Stimulated activated naive CD8-positive, alpha-beta T cell treated with anti-CD3 and anti-CD28 coated beads, Interleukin-15, Interleukin-2, amounts not matched to agents 100 ng/mL and 50 ng/mL, for 24 hours (primary cell): ENCODE measurements around the gene KBTBD6.
"Not testable (repeated sequence)": the region's sequence is repeated elsewhere in the genome, so short reads cannot be mapped to it uniquely, and the experiment has no call there.

Source experiments
- H3K27ac Mint-ChIP-seq: one replicate; pipeline ENCODE4 v1.8.0; 2021; ENCODE audit warnings: mild to moderate bottlenecking, mixed read lengths
- H3K27me3 Mint-ChIP-seq: one replicate; pipeline ENCODE4 v1.8.0; 2021; ENCODE audit warnings: mixed read lengths
- H3K36me3 Mint-ChIP-seq: one replicate; pipeline ENCODE4 v1.8.0; 2021; ENCODE audit warnings: low read depth, mixed read lengths
- H3K4me1 Mint-ChIP-seq: one replicate; pipeline ENCODE4 v1.8.0; 2021; ENCODE audit warnings: low read depth, mixed read lengths
- H3K4me3 Mint-ChIP-seq: one replicate; pipeline ENCODE4 v1.8.0; 2021; ENCODE audit warnings: mild to moderate bottlenecking, mixed read lengths
- H3K9me3 Mint-ChIP-seq: one replicate; pipeline ENCODE4 v1.8.0; 2021; ENCODE audit warnings: mixed read lengths

The KBTBD6 gene

GRCh38 chr13:41145136-41145908 lies 12.7 kb upstream of the KBTBD6 start:
- Mint-ChIP-seq H3K36me3 (peaks cover 35% of the 10 kb centered on the region), H3K9me3 (peaks cover 40% of the 10 kb centered on the region), H3K27me3 (no peaks in the 10 kb centered on the region), H3K27ac (no peak overlapping the region), H3K4me1 (no peaks in the 10 kb centered on the region), H3K4me3 (no peak overlapping the region)

DNA sequence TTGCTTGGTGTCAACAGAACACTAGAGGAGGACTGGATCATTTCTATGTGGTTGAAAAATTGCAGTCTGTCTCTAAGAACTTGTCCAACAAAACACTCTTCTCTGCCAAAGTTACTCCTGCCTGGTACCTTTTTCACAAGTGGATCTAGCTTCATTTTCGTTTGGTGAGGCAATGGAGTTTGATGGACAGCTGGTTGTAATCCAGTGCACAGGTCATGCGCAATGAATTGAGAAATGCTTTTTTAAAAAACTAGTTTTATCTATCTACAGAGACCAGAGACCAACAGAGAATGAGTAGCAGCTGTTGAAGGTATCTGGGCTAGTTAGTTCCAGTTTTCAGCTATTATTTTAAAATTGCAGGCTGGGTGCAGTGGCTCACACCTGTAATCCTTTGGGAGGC lies 12.0 kb upstream of the KBTBD6 start:
- Mint-ChIP-seq H3K4me1 (peaks cover 4% of the 10 kb centered on the region), H3K4me3 (no peak overlapping the region), H3K27ac (no peak overlapping the region), H3K9me3 (peaks cover 32% of the 10 kb centered on the region), H3K36me3 (peaks cover 28% of the 10 kb centered on the region), H3K27me3 (no peaks in the 10 kb centered on the region)

GRCh38 chr13:41139296-41139966 lies 6.8 kb upstream of the KBTBD6 start:
- H3K4me1 Mint-ChIP-seq, result peaks cover 19% of the 10 kb centered on the region
- no peak overlapping the region for H3K4me3 Mint-ChIP-seq
- H3K27ac Mint-ChIP-seq, result peak overlapping the region; percentile 10
- no peaks in the 10 kb centered on the region for H3K9me3 Mint-ChIP-seq
- H3K27me3 Mint-ChIP-seq, result no peaks in the 10 kb centered on the region
- peaks cover 4% of the 10 kb centered on the region for H3K36me3 Mint-ChIP-seq

GRCh38 chr13:41137951-41138350 lies 5.3 kb upstream of the KBTBD6 start:
- H3K4me1 Mint-ChIP-seq, result peaks cover 31% of the 10 kb centered on the region
- H3K27ac Mint-ChIP-seq, result no peak overlapping the region
- no peak overlapping the region for H3K4me3 Mint-ChIP-seq
- no peaks in the 10 kb centered on the region for H3K9me3 Mint-ChIP-seq
- no peaks in the 10 kb centered on the region for H3K27me3 Mint-ChIP-seq
- peaks cover 4% of the 10 kb centered on the region for H3K36me3 Mint-ChIP-seq

- H3K27me3 Mint-ChIP-seq, result no peaks in the 10 kb centered on the region
- peaks cover 4% of the 10 kb centered on the region for H3K36me3 Mint-ChIP-seq
- peaks cover 38% of the 10 kb centered on the region for H3K4me1 Mint-ChIP-seq
- H3K27ac Mint-ChIP-seq, result no peak overlapping the region
- no peaks in the 10 kb centered on the region for H3K9me3 Mint-ChIP-seq
- H3K4me3 Mint-ChIP-seq, result no peak overlapping the region
These were observed 4.6 kb upstream of the KBTBD6 start for GRCh38 chr13:41137241-41137640.

- Mint-ChIP-seq H3K4me1 (peaks cover 43% of the 10 kb centered on the region), H3K4me3 (no peak overlapping the region), H3K36me3 (peaks cover 4% of the 10 kb centered on the region), H3K27me3 (no peaks in the 10 kb centered on the region), H3K9me3 (no peaks in the 10 kb centered on the region), H3K27ac (no peak overlapping the region)
These were observed 3.9 kb upstream of the KBTBD6 start for GRCh38 chr13:41136396-41137031.

GRCh38 chr13:41133951-41134350 lies 1.3 kb upstream of the KBTBD6 start:
- Mint-ChIP-seq H3K4me1 (peaks cover 51% of the 10 kb centered on the region), H3K36me3 (peaks cover 11% of the 10 kb centered on the region), H3K27me3 (no peaks in the 10 kb centered on the region), H3K4me3 (peak overlapping the region; percentile 93), H3K27ac (peak overlapping the region; percentile 94), H3K9me3 (no peaks in the 10 kb centered on the region)

DNA sequence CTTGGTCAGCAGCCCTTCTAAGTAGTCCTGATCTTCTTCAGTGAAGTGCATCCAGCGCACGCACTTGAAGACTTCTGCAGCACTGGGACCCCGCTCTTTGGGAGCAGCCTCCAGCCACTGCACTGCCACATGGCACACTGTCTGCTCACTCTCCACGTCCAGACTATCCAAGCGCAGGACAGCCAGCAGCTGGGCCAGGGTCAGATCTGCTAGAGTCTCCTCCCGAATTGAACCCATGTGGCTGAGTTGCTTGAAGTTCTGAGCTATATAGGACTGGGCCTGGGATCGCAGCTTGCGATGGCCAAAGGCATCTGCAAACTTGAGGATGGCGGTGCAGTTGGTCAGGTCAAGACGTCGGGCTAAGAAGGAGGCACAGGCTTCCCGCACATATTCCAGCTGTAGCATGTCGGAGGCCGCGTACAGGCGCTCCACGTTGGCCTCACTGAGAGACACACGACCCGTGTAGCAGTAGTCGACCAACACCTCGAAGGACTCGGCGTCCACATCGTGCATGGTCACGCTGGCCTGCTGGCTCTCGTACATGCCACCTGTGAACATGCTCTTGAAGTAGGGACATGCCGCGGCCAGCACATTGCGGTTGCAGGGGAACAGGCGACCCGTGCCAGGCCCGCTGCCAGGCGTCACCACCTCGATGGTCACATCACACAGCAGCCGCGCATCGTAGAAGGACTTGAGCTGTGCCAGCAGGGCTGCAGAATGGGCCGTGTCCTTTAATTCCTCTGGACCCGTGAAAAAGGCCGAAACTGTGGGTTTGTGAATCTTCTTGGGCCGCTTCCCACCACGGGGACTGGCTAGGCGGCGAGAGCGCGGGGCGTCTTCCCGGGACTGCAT lies 716 bp downstream of the KBTBD6 start:
- Mint-ChIP-seq H3K4me1 (peaks cover 51% of the 10 kb centered on the region), H3K27ac (peak overlapping the region; percentile 94), H3K36me3 (peaks cover 19% of the 10 kb centered on the region), H3K4me3 (peak overlapping the region; percentile 93)
- H3K27me3 Mint-ChIP-seq, H3K9me3 Mint-ChIP-seq: not testable (repeated sequence)

GRCh38 chr13:41131189-41131588 lies 1.4 kb downstream of the KBTBD6 start:
- Mint-ChIP-seq H3K4me1 (peaks cover 51% of the 10 kb centered on the region), H3K36me3 (peaks cover 21% of the 10 kb centered on the region), H3K27ac (peak overlapping the region; percentile 61), H3K4me3 (peak overlapping the region; percentile 93)
- H3K9me3 Mint-ChIP-seq, H3K27me3 Mint-ChIP-seq: not testable (repeated sequence)

- Mint-ChIP-seq H3K9me3 (peaks cover 3% of the 10 kb centered on the region), H3K27me3 (no peaks in the 10 kb centered on the region), H3K27ac (peak overlapping the region; percentile 61), H3K4me3 (peak overlapping the region; percentile 93), H3K36me3 (peaks cover 28% of the 10 kb centered on the region), H3K4me1 (peaks cover 51% of the 10 kb centered on the region)
These were observed 2.2 kb downstream of the KBTBD6 start for GRCh38 chr13:41130356-41130755.

DNA sequence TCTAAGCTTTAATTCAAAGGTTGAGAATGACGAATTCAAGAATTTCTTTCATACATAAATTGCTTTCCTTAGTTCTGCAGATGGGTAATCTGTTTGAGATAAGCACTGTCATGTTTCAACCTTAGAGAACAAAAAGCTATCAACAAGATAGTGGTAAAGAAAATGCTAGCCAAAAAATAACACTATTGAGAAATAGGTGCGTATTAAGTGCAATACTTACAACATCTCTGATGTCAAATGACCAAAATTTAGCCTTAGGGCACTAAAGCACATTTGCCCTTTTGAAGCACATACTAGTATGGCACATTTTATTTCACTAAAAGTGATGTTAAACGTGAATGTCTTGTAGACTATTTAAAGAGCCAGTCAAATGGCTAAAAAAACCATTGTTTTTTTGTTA lies 4.9 kb downstream of the KBTBD6 start:
- Mint-ChIP-seq H3K27ac (no peak overlapping the region), H3K27me3 (no peaks in the 10 kb centered on the region), H3K36me3 (peaks cover 28% of the 10 kb centered on the region), H3K9me3 (peaks cover 3% of the 10 kb centered on the region), H3K4me1 (peaks cover 36% of the 10 kb centered on the region), H3K4me3 (no peak overlapping the region)

GRCh38 chr13:41122838-41123237 lies 9.8 kb downstream of the KBTBD6 start:
- no peak overlapping the region for H3K4me3 Mint-ChIP-seq
- peaks cover 3% of the 10 kb centered on the region for H3K9me3 Mint-ChIP-seq
- H3K27ac Mint-ChIP-seq, result no peak overlapping the region
- peaks cover 17% of the 10 kb centered on the region for H3K36me3 Mint-ChIP-seq
- no peaks in the 10 kb centered on the region for H3K27me3 Mint-ChIP-seq
- H3K4me1 Mint-ChIP-seq, result peaks cover 4% of the 10 kb centered on the region

- H3K9me3 Mint-ChIP-seq, result no peaks in the 10 kb centered on the region
These were observed 14.7 kb downstream of the KBTBD6 start for GRCh38 chr13:41117869-41118268.

DNA sequence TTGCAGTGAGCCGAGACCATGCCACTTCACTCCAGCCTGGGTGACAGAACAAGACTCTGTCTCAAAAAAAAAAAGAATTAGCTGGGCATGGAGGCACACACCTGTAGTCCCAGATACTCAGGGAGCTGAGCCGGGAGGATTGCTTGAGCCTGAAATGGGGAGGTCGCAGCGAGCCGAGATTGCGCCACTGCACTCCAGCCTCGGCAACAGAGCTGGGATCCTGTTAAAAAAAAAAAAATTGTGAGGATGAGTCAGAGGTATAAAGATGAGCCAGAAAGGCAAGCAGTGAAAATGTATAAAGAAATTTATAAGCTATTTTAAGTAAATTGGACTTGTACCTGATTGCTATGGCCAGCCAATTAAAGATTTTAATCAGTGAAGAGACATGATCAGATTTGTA lies 21.1 kb downstream of the KBTBD6 start:
- no peaks in the 10 kb centered on the region for H3K9me3 Mint-ChIP-seq
- no peaks in the 10 kb centered on the region for H3K27me3 Mint-ChIP-seq
- no peaks in the 10 kb centered on the region for H3K4me1 Mint-ChIP-seq
- H3K36me3 Mint-ChIP-seq, result no peaks in the 10 kb centered on the region
- no peak overlapping the region for H3K4me3 Mint-ChIP-seq
- no peak overlapping the region for H3K27ac Mint-ChIP-seq

More at GRCh38 chr13:41117869-41118268, 14.7 kb downstream of the KBTBD6 start:
- no peaks in the 10 kb centered on the region for H3K27me3 Mint-ChIP-seq
- H3K4me3 Mint-ChIP-seq, result no peak overlapping the region
- no peak overlapping the region for H3K27ac Mint-ChIP-seq
- no peaks in the 10 kb centered on the region for H3K36me3 Mint-ChIP-seq
- H3K4me1 Mint-ChIP-seq, result peaks cover 4% of the 10 kb centered on the region
